A549 treated with CpdA at 1 μM for 4 hours (cell line): ENCODE measurements around the gene GIGYF1. TPM values are rescaled to one million over a fixed set of nuclear protein-coding genes. Genes with fewer than 3 reads are reported as not detected.

ENCODE experiments used
- total RNA-seq: library from RNA; stranded (reverse); fragments of 200-300 nt; extraction: Qiagen RNA extraction; gene quantifications from 5 replicates; pipeline ENCODE4 v1.2.3, GENCODE V29; 2022; ENCODE audit warnings: low read depth

The GIGYF1 gene, protein sequence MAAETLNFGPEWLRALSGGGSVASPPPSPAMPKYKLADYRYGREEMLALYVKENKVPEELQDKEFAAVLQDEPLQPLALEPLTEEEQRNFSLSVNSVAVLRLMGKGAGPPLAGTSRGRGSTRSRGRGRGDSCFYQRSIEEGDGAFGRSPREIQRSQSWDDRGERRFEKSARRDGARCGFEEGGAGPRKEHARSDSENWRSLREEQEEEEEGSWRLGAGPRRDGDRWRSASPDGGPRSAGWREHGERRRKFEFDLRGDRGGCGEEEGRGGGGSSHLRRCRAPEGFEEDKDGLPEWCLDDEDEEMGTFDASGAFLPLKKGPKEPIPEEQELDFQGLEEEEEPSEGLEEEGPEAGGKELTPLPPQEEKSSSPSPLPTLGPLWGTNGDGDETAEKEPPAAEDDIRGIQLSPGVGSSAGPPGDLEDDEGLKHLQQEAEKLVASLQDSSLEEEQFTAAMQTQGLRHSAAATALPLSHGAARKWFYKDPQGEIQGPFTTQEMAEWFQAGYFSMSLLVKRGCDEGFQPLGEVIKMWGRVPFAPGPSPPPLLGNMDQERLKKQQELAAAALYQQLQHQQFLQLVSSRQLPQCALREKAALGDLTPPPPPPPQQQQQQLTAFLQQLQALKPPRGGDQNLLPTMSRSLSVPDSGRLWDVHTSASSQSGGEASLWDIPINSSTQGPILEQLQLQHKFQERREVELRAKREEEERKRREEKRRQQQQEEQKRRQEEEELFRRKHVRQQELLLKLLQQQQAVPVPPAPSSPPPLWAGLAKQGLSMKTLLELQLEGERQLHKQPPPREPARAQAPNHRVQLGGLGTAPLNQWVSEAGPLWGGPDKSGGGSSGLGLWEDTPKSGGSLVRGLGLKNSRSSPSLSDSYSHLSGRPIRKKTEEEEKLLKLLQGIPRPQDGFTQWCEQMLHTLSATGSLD (N-terminal part only)
- total RNA-seq = 16.1 to 22.5 TPM (median 17.8 TPM) in 5 replicates

DNA sequence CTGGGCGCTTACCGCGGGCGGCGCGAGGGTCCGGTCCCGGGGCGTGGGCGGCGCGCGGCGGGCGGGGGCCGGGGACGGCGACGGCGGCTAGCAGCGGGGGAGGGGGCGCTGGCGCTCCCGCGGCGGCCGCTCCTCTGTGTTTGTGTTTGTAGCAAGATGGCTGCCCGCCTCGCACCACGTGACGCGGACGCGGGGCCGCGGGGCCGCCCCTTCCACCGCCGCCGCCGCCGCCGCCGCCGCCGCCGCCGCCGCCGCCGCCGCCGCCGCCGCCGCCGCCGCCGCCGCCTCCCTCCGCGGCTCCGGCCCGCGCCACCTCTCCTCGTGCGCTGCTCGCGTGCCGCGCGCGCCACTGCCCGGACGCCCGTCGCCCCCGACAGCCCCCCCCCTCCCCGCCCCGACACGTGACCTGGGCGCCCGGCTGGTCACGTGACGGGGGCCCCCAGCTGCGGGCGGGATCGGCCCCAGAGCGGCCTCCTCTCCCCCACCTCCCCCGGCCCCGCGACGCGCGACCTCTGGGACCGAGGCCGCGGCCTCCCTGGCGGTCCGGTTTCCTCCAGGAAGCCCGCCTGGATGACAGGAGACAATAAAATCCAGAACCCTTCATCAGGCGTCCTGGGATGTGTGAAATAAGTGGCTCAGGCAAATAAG is at the start of gene GIGYF1:
GIGYF1 (minus strand) TSS at position 153 of the 648 bp plus-strand sequence. CDS start 6,012 bp downstream, outside the sequence.

DNA sequence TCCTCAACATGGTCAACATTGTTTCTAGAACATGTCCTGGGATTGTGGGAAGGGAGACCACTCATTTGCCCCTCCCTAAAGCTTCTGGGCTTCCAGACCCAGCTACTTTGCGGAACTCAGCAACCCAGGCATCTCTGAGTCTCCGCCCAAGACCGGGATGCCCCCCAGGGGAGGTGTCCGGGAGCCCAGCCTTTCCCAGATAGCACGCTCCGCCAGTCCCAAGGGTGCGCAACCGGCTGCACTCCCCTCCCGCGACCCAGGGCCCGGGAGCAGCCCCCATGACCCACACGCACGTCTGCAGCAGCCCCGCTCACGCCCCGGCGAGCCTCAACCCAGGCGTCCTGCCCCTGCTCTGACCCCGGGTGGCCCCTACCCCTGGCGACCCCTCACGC is 26.2 kb upstream of the GIGYF1 start, which contains the start of gene EPO:
EPO (plus strand) TSS at position 190 of the 392 bp plus-strand sequence. CDS start 513 bp downstream, outside the sequence.

GRCh38 chr7:100705753-100706671 is 12.0 kb upstream of the GIGYF1 start, which contains the start of gene POP7:
Gene POP7 (plus strand): TSS chr7:100706121. CDS start chr7:100706831, 710 bp downstream.

DNA sequence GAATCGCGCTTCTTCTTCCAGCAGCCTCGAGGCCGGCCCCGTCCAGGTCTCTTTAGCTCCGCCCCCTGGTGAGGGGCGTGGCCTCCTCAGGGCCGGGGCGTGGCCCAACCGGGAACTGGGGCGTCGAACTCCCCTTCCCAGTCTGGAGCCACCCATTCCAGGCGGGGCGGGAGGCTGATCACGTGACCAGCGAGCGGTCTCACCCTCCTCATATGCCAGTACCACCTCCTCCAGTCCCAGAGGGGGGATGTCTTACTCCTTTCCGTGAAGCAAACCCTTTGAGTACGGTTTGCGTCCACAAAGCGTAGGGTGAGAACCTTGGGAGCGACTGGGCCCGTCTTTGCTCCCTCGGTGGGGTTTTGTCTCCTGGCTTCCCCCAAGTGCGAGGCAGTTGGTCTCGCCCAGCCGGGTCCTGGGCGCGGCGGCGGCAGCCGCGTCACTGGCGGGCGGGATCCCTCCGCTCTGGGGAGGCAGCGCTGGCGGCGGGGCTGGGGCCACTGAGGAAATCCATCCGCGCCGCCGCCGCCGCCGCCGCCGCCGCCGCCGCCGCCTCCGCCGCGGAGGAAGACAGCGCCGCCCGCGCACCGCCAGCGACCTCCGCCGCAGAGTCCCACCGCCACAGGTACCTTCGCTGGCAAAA is 20.6 kb downstream of the GIGYF1 start, which contains the start of gene GNB2:
GNB2 (plus strand) TSS at position 439 of the 640 bp plus-strand sequence. CDS start 2,526 bp downstream, outside the sequence.

GRCh38 chr7:100655908-100656674 is 38.0 kb downstream of the GIGYF1 start, which contains the start of gene ACTL6B:
Gene ACTL6B (minus strand): TSS chr7:100656448. CDS start chr7:100656354, 94 bp downstream.

DNA sequence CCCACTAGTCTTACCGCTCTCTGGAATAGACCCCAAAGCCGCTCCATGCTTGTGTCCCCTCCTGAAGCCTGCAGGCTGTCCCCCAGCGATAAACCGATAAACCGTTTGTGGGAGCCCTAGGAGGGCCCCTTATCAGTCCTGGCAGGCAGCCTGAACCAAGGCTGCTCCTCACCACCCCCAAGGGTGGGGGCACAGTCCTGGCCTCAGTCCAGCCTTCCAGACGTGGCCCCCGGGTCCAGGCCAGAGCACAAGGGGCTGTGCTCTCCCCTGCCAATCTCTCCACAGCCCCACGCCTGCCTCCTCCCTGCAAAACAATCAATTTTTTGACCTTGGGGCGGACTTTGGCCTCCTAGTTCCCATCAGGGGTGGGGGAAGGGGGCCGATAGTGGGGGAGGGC is 52.6 kb downstream of the GIGYF1 start, which contains the start of gene TFR2:
TFR2 (minus strand) TSS at position 90 of the 397 bp plus-strand sequence; CDS start at position 47, 43 bp downstream.

Other genes with a start within 250 kb of the GIGYF1 start
- 0.60 to 0.96 TPM (median 0.77 TPM) in 4 of 5 replicates, not detected in the other for gene SPACDR, start 230.0 kb downstream of the GIGYF1 start, total RNA-seq
- gene TSC22D4, start 215.0 kb downstream of the GIGYF1 start, total RNA-seq = 30.8 to 38.7 TPM (median 35.0 TPM) in 5 replicates
- gene NYAP1, start 210.3 kb downstream of the GIGYF1 start, total RNA-seq = 0.77 to 1.3 TPM (median 1.2 TPM) in 5 replicates
- gene AGFG2, start 155.0 kb downstream of the GIGYF1 start, total RNA-seq = 11.3 to 15.4 TPM (median 12.6 TPM) in 5 replicates
- 0.61 to 0.85 TPM (median 0.71 TPM) in 5 replicates for gene SAP25, start 120.3 kb downstream of the GIGYF1 start, total RNA-seq
- 10.6 to 16.3 TPM (median 15.0 TPM) in 5 replicates for gene LRCH4, start 108.1 kb downstream of the GIGYF1 start, total RNA-seq
- 0.14 to 0.60 TPM (median 0.35 TPM) in 5 replicates for gene FBXO24, start 107.9 kb downstream of the GIGYF1 start, total RNA-seq
- 6.2 to 12.4 TPM (median 7.8 TPM) in 5 replicates for gene PCOLCE, start 91.9 kb downstream of the GIGYF1 start, total RNA-seq
- 16.2 to 22.1 TPM (median 19.5 TPM) in 5 replicates for gene MOSPD3, start 81.7 kb downstream of the GIGYF1 start, total RNA-seq
- 2.6 to 3.4 TPM (median 2.9 TPM) in 5 replicates for gene TFR2, start 52.7 kb downstream of the GIGYF1 start, total RNA-seq
- not detected in 5 replicates for gene ACTL6B, start 37.8 kb downstream of the GIGYF1 start, total RNA-seq
- gene GNB2, start 20.5 kb downstream of the GIGYF1 start, total RNA-seq = 165 to 268 TPM (median 251 TPM) in 5 replicates
- gene POP7, start 11.9 kb upstream of the GIGYF1 start, total RNA-seq = 72.6 to 107 TPM (median 103 TPM) in 5 replicates
- 0.03 TPM in 1 of 5 replicates, not detected in the others for gene EPO, start 26.2 kb upstream of the GIGYF1 start, total RNA-seq
- gene ZAN, start 39.3 kb upstream of the GIGYF1 start, total RNA-seq = not detected in 5 replicates
- gene EPHB4, start 133.3 kb upstream of the GIGYF1 start, total RNA-seq = 37.3 to 43.6 TPM (median 42.9 TPM) in 5 replicates
- gene SLC12A9, start 158.5 kb upstream of the GIGYF1 start, total RNA-seq = 13.4 to 16.7 TPM (median 15.2 TPM) in 5 replicates
- gene TRIP6, start 173.1 kb upstream of the GIGYF1 start, total RNA-seq = 38.1 to 61.9 TPM (median 55.4 TPM) in 5 replicates
- gene SRRT, start 180.9 kb upstream of the GIGYF1 start, total RNA-seq = 121 to 158 TPM (median 149 TPM) in 5 replicates
- gene UFSP1, start 195.5 kb upstream of the GIGYF1 start, total RNA-seq = 4.7 to 7.2 TPM (median 5.4 TPM) in 5 replicates
- 1.1 to 2.2 TPM (median 2.0 TPM) in 5 replicates for gene ACHE, start 201.6 kb upstream of the GIGYF1 start, total RNA-seq